ENCODE measurements around the gene POLR3A.

POLR3A gene

GRCh38 chr10:78019264-78019663, 10.1 kb downstream of the POLR3A start:
- no peaks in the 10 kb centered on the region for H3K27me3 ChIP-seq
- no peak overlapping the region for H3K4me2 ChIP-seq
- no peak overlapping the region for H3K4me3 ChIP-seq
- H3K27ac ChIP-seq = no peak overlapping the region
- no peaks in the 10 kb centered on the region for H3K4me1 ChIP-seq
- no peak overlapping the region for H3K9ac ChIP-seq
- peaks cover 0 to 6% (median 0%) of the 10 kb centered on the region in 11 experiments; a peak in 2 of 22 replicates for H4K20me1 ChIP-seq
- H3K36me3 ChIP-seq = peaks cover 99 to 100% (median 100%) of the 10 kb centered on the region in 11 experiments
- H3K9me3 ChIP-seq (replicated peaks in 1 of 11) = no peaks in the 10 kb centered on the region
- TF ChIP-seq Cebpa-rat (IDR thresholded peaks at IDR 0.05) = no peak

- no peak overlapping the region for H3K4me2 ChIP-seq
- H3K4me1 ChIP-seq = no peaks in the 10 kb centered on the region
- no peak overlapping the region for H3K27ac ChIP-seq
- no peak for TF ChIP-seq Cebpa-rat (IDR thresholded peaks at IDR 0.05)
- H3K9me3 ChIP-seq (replicated peaks in 1 of 11) = no peaks in the 10 kb centered on the region
- H4K20me1 ChIP-seq = peaks cover 0 to 3% (median 0%) of the 10 kb centered on the region in 11 experiments; a peak in 2 of 22 replicates
- H3K9ac ChIP-seq = no peak overlapping the region
- H3K27me3 ChIP-seq = no peaks in the 10 kb centered on the region
- H3K36me3 ChIP-seq = peaks cover 99 to 100% (median 100%) of the 10 kb centered on the region in 11 experiments
- H3K4me3 ChIP-seq = no peak overlapping the region
Measured at GRCh38 chr10:78017856-78018255, 11.5 kb downstream of the POLR3A start.

- TF ChIP-seq Cebpa-rat (IDR thresholded peaks at IDR 0.05) = no peak
- no peak overlapping the region for H3K4me2 ChIP-seq
- no peak overlapping the region for H3K27ac ChIP-seq
- peaks cover 99 to 100% (median 100%) of the 10 kb centered on the region in 11 experiments for H3K36me3 ChIP-seq
- no peak overlapping the region for H3K4me3 ChIP-seq
- peaks cover 0 to 6% (median 0%) of the 10 kb centered on the region in 11 experiments; a peak in 2 of 22 replicates for H4K20me1 ChIP-seq
- H3K27me3 ChIP-seq = no peaks in the 10 kb centered on the region
- H3K9me3 ChIP-seq (replicated peaks in 1 of 11) = no peaks in the 10 kb centered on the region
- H3K4me1 ChIP-seq = no peaks in the 10 kb centered on the region
- H3K9ac ChIP-seq = no peak overlapping the region
Measured at GRCh38 chr10:78015546-78015945, 13.8 kb downstream of the POLR3A start.

- no peaks in the 10 kb centered on the region for H3K27me3 ChIP-seq
- no peaks in the 10 kb centered on the region for H3K9me3 ChIP-seq (replicated peaks in 1 of 11)
- no peak overlapping the region for H3K27ac ChIP-seq
- no peak overlapping the region for H3K4me2 ChIP-seq
- no peaks in the 10 kb centered on the region for H3K4me1 ChIP-seq
- TF ChIP-seq Cebpa-rat (IDR thresholded peaks at IDR 0.05) = no peak
- peaks cover 0 to 8% (median 0%) of the 10 kb centered on the region in 11 experiments; a peak in 3 of 22 replicates for H4K20me1 ChIP-seq
- H3K36me3 ChIP-seq = peaks cover 99 to 100% (median 100%) of the 10 kb centered on the region in 11 experiments
- no peak overlapping the region for H3K4me3 ChIP-seq
- H3K9ac ChIP-seq = no peak overlapping the region
Measured at GRCh38 chr10:78013564-78013963, 15.8 kb downstream of the POLR3A start.

GRCh38 chr10:78011065-78011464, 18.2 kb downstream of the POLR3A start:
- Histone ChIP-seq H4K20me1 (peaks cover 0 to 8% (median 0%) of the 10 kb centered on the region in 11 experiments; a peak in 2 of 22 replicates), H3K4me3 (no peak overlapping the region), H3K4me1 (no peaks in the 10 kb centered on the region), H3K27me3 (no peaks in the 10 kb centered on the region), H3K9me3 (replicated peaks in 1 of 11) (no peaks in the 10 kb centered on the region), H3K27ac (no peak overlapping the region), H3K36me3 (peaks cover 96 to 100% (median 98%) of the 10 kb centered on the region in 11 experiments), H3K4me2 (no peak overlapping the region), H3K9ac (no peak overlapping the region)
- no peak for TF ChIP-seq Cebpa-rat (IDR thresholded peaks at IDR 0.05)

GRCh38 chr10:78010278-78010677, 19.0 kb downstream of the POLR3A start:
- Histone ChIP-seq H3K4me2 (no peak overlapping the region), H3K27me3 (no peaks in the 10 kb centered on the region), H3K9me3 (replicated peaks in 1 of 11) (no peaks in the 10 kb centered on the region), H3K27ac (no peak overlapping the region), H4K20me1 (peaks cover 0 to 5% (median 0%) of the 10 kb centered on the region in 11 experiments; a peak in 2 of 22 replicates), H3K4me3 (no peak overlapping the region), H3K9ac (no peak overlapping the region), H3K4me1 (no peaks in the 10 kb centered on the region), H3K36me3 (peaks cover 96 to 100% (median 98%) of the 10 kb centered on the region in 11 experiments)
- TF ChIP-seq Cebpa-rat (IDR thresholded peaks at IDR 0.05) = no peak

- H3K27ac ChIP-seq = no peak overlapping the region
- no peak for TF ChIP-seq Cebpa-rat (IDR thresholded peaks at IDR 0.05)
- peaks cover 0 to 5% (median 0%) of the 10 kb centered on the region in 11 experiments; a peak in 3 of 22 replicates for H4K20me1 ChIP-seq
- no peaks in the 10 kb centered on the region for H3K9me3 ChIP-seq (replicated peaks in 1 of 11)
- no peak overlapping the region for H3K4me2 ChIP-seq
- no peak overlapping the region for H3K4me3 ChIP-seq
- H3K4me1 ChIP-seq = no peaks in the 10 kb centered on the region
- H3K36me3 ChIP-seq = peaks cover 97 to 100% (median 98%) of the 10 kb centered on the region in 11 experiments
- no peak overlapping the region for H3K9ac ChIP-seq
- H3K27me3 ChIP-seq = no peaks in the 10 kb centered on the region
Measured at GRCh38 chr10:78009662-78010061, 19.7 kb downstream of the POLR3A start.

- H3K36me3 ChIP-seq = peaks cover 97 to 100% (median 98%) of the 10 kb centered on the region in 11 experiments
- no peak overlapping the region for H3K27ac ChIP-seq
- no peaks in the 10 kb centered on the region for H3K4me1 ChIP-seq
- H4K20me1 ChIP-seq = peaks cover 0 to 9% (median 4%) of the 10 kb centered on the region in 11 experiments; a peak in 3 of 22 replicates
- TF ChIP-seq Cebpa-rat (IDR thresholded peaks at IDR 0.05) = no peak
- no peaks in the 10 kb centered on the region for H3K27me3 ChIP-seq
- no peaks in the 10 kb centered on the region for H3K9me3 ChIP-seq (replicated peaks in 1 of 11)
- H3K9ac ChIP-seq = no peak overlapping the region
- H3K4me2 ChIP-seq = no peak overlapping the region
- H3K4me3 ChIP-seq = no peak overlapping the region
Measured at GRCh38 chr10:78007172-78007571, 22.1 kb downstream of the POLR3A start.

- Histone ChIP-seq H3K27ac (no peak overlapping the region), H3K4me1 (no peaks in the 10 kb centered on the region), H3K4me2 (no peak overlapping the region), H4K20me1 (peaks cover 0 to 8% (median 0%) of the 10 kb centered on the region in 11 experiments; a peak in 2 of 22 replicates), H3K9me3 (replicated peaks in 1 of 11) (peaks cover 0 to 2% (median 0%) of the 10 kb centered on the region in 11 experiments; a peak in 2 of 22 replicates), H3K36me3 (peaks cover 97 to 100% (median 98%) of the 10 kb centered on the region in 11 experiments), H3K27me3 (no peaks in the 10 kb centered on the region), H3K4me3 (no peak overlapping the region), H3K9ac (no peak overlapping the region)
- no peak for TF ChIP-seq Cebpa-rat (IDR thresholded peaks at IDR 0.05)
Measured at GRCh38 chr10:78004215-78005026, 24.9 kb downstream of the POLR3A start.

Data from BLaER1 treated with 17β-estradiol and CSF1 and Interleukin-3, amounts not matched to agents 10 nM and 100 nM (cell line).